SK-N-SH treated with all-trans-retinoic acid at 6 μM for 48 hours (cell line): ENCODE data around the gene NECAB3.

ENCODE experiments used
- CREB5 ChIP-seq: fragments of 250-450 bp; sonication (Bioruptor Pico); IDR thresholded peaks from 2 replicates; pipeline ENCODE4 v1.5.1; 2020; ENCODE audit warnings: low read depth, mild to moderate bottlenecking, moderate library complexity
- PATZ1 ChIP-seq: fragments of 250-450 bp; sonication (Bioruptor Pico); IDR thresholded peaks from 2 replicates; pipeline ENCODE4 v1.8.0; 2020; ENCODE audit warnings: mild to moderate bottlenecking, moderate library complexity, borderline replicate concordance
- TCF4 ChIP-seq: fragments of 250-450 bp; sonication (Bioruptor Pico); IDR thresholded peaks from 2 replicates; pipeline ENCODE4 v1.8.0; 2021; ENCODE audit warnings: mild to moderate bottlenecking, moderate library complexity, borderline replicate concordance
- TOX ChIP-seq: fragments of 250-450 bp; sonication (Bioruptor Pico); IDR thresholded peaks from 2 replicates; pipeline ENCODE4 v1.8.0; 2021; ENCODE audit warnings: mild to moderate bottlenecking, moderate library complexity, borderline replicate concordance
- TSHZ2 ChIP-seq: fragments of 250-450 bp; sonication (Bioruptor Pico); IDR thresholded peaks from 2 replicates; pipeline ENCODE4 v1.5.0; 2020; ENCODE audit warnings: mild to moderate bottlenecking, moderate library complexity
- ZC3H10 ChIP-seq: fragments of 250-450 bp; sonication (Bioruptor Pico); IDR thresholded peaks from 2 replicates; pipeline ENCODE4 v1.5.1; 2021; ENCODE audit warnings: mild to moderate bottlenecking, moderate library complexity

GRCh38 chr20:33658510-33658909 lies 15.7 kb downstream of the NECAB3 start:
- TF ChIP-seq PATZ1 (CRISPR knock-in tag) (no peak), TSHZ2 (CRISPR knock-in tag) (no peak), TCF4 (CRISPR knock-in tag) (no peak), TOX (CRISPR knock-in tag) (no peak), ZC3H10 (CRISPR knock-in tag) (no peak), CREB5 (no peak)
